HG02852 (cell line): ENCODE data around the gene ACOX1.

Source experiments
- ATAC-seq: cut with Tn5 transposase; IDR thresholded peaks from one replicate; pipeline ENCODE4 v1.9.1; 2021; ENCODE audit warnings: mild to moderate bottlenecking, moderate library complexity; ENCODE audit not compliant: unreplicated experiment

ACOX1 gene

DNA sequence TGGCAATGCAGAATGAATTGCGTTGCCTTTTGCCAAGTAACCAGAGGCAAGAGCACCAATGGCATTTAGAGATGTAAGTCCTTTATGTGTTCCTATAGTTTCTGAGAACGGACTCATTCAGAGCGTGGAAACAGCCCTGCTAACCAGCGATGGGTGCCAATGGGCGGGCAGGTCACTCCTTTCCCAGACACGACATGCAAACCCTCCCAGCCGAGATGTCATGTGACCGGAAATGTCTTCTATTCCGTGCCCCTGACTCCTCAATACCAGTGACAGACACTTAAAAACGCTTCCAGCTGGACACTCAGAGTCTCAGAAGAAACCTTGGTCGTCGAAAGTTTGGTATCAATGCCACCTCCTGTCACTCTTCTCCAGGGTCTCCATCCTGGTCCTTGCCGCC is 41.3 kb downstream of the ACOX1 start:
- no peak for ATAC-seq

DNA sequence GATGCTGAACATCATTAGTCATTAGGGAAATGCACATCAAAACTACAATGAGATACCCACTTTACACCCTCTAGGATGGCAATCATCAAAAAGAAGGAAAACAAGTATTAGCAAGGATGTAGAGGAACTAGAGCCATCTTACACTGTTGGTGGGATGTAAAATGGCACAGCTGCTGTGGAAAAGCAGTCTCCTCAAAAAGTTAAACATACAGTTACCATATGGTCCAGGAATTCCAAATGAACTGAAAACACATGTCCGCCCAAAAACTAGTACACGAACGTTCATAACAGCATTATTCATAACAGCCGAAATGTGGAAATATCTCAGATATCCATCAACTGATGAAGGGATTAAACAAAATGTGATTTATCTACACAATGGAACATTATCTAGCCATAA is 45.2 kb downstream of the ACOX1 start:
- ATAC-seq, result no peak

DNA sequence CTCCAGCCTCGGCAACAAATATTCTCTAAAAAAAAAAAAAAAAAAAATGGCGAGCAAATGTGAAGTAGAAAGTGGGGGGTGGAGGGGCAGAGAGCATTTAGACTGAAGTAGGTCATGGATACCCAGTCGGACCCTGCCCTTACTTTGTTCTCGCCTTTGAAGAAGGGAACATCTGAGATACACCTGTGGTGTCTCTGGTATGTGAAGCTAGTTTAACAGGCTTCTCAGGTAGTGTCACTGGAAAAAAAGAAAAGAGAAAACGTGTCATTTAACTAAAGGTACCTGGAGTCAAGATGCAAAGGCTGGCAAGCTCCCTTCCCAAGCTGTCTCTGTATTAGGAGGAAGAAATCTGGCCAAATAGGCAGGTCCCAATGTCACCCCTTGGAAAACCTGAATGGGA is 46.1 kb downstream of the ACOX1 start:
- ATAC-seq, result no peak

DNA sequence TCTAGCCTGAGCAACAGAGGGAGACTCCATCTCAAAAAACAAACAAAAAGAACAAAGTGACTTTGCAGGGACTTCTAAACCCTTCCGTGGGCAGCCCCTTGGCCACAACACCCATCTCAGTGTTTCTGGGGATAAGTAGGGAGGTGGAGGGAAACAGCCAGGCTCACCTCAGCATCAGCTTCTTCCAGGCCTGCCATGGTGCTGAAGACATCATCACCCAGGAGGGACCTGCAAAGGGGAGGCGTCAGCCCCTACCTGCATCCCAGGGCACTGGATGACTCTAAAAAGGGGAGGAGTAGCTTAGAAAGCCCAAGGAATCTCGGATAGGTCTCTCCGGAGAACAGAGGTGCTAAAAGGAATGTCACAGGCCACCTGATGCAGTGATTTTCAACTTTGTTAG is 47.9 kb downstream of the ACOX1 start:
- ATAC-seq, result no peak

DNA sequence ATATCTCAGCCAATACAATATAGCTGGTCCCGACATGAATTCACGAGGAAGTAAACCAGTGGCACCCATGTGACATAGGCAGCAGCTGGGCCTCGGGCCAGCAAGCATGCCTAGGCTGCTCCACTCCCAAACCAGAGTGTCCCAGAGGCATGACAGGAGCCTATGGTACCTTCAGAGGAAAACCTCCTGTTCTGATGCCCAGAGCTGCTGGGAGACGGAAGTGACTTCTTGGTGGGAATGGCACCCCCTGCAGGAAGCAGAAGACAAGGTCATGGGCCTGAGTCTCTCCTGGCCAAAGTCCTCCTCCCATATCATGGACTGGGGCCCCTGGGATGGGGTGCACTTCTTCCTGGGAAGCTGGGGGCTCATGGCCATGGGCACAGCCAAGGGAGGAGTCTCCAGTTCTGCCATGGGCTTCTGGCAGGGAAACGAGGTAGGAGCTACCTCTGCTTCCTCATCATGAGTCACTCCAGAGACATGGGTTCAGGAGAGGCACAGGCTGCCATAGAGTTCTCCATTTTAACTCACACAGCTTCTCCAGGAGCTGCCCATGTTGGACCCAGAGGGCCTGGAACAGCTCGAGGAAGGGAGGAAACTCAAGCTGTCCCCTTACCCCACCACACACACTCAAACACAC is 51.6 kb downstream of the ACOX1 start:
- no peak for ATAC-seq

DNA sequence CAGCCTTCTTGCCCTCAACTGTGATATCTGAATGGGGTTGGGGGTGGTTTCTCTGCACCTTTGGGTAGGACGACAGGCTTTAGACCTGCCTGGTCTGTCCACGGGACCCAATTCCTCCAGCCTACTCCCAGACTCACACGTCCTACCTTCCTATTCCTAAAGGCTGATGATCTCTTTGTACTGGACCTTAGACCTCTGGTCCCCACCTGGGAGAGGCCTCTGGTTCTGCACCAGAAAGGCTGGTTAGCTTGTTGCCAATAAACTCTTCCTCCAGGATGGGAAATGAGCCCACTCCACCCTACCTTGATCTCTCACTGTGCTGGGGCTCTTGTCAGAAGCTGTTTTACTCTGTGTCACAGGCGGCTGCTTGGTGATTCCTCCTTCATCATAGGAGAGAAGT is 52.5 kb downstream of the ACOX1 start:
- no peak for ATAC-seq

DNA sequence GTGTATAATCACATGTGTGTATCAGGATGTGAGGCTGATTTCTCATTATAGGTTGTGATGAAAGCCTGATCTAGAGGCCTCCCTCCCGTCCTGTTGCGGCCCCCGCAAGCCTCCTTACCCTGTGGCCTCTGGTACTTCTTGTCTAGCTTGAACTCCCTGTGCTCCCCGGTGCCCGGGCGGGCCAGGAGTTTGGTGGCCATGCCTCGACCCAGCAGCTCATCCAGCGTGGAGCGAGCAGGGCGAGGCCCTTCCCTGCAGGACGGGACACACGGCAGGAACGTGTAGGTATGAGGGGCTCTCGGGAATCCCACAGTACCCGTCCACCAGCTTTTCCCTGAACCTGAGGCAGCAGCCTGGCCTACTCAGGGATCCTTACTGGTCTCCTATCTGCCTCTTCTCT is 53.1 kb downstream of the ACOX1 start:
- ATAC-seq, result no peak

DNA sequence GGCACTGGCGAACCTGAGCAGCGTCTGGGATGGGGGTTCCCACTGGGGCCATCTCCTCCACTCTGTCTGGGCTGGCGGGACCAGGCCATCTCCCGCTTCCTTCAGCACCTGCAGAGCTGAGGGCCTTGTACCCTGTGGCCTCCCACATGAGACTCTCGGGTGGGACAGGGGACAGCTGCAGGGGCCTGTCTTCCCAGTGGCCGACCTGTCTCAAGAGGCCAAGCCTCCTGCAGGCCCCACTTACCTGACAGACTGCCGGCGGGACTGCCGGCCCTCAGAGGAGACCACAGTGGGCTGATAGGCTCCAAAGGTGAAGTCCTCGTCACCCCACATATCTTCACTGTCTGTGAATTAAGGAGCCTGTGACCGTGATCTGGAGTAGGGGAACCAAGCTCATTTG is 53.9 kb downstream of the ACOX1 start:
- no peak for ATAC-seq

DNA sequence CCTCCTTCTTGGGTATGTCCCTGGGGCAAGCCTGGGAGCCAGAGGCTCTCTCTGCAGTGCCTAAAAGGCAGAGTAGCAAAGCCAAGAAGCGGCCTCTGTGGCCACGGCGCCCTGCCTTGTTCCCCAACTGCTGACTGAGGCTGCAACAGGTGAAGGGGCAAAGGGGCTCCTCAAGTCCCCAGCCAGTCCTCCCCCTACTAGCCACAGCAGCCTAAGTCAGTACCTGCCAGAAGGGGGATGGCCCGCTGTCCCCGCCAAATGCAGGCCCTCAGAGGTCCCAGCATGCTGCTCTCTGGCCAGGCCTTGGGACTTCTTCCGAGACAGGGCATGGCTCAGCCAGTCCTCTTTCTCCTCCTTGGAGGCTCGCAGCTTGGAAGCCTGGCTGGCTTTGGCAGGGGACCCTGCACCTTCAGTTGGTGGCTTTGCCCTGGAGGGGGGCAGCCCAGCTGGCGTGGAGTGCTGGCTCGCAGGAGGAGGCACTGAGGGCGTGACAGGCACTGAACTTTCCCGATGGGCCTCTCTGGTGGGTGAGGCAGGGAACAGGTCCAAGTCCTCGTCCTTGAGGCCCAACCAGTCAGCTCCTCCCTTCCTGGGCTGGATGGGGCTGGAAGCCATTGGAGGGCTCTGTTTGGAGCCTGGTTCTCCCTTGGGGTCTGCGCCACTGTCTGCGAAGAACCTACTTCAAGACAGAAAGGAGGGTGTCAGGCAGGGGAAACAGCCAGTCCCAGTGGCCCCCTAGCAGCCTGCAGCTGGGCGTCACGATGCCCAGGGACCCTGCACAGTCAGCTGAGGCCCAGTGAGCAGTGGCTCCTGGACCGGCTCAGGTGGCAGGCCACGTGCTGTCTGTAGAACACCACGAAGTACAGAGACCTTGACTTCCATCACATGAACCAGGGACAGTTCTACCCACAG is 55.7 kb downstream of the ACOX1 start:
- no peak for ATAC-seq

DNA sequence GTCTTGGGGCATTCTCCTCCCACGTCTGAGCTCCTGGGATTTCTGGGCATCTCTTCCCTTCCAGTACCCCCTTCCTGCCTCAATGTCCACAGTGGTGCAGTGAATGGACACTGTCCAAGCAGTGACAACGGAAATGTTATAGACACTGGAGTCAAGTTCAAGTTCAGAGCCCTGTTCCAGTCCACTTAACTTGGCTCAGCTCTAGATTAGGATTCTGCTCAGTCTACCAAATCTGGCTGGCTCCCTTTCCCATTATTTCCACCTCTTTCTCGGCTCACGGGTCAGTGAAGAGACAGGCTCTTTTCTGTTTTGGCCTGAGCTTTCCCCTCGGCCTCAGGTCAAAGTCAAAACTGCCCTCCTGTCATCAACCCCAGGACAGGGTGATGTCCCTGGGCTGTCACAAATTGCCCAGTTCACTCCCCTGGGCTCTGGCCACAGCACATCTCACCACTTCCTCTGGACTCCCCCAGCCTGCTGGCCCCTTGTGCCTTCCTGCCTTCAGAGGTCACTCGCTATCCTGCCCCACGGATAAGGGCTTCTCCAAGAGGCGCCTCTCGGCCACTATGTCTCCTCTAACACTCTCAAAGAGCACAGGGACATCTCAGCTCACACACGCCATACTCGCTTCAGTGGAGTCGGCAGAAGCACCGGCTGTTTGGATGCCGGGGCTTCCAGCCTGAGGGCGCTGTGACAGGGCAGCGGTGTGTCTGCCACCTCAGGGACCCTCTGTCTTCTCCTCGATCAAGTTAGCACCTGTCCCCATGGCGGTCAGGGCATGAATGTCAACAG is 56.6 kb downstream of the ACOX1 start:
- ATAC-seq, result no peak

DNA sequence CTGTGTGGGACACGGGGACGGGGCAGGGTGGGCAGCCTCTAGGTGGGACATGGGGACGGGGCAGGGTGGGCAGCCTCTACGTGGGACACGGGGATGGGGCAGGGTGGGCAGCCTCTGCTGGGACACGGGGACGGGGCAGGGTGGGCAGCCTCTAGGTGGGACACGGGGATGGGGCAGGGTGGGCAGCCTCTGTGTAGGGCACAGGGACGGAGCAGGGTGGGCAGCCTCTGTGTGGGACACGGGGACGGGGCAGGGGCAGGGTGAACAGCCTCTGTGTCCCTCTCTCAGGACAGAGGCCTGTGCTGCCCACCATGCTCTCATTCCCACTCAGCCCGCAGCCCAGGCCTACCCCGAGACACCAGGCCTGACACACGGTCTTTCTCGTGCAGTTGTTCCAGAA is 57.4 kb downstream of the ACOX1 start:
- no peak for ATAC-seq

DNA sequence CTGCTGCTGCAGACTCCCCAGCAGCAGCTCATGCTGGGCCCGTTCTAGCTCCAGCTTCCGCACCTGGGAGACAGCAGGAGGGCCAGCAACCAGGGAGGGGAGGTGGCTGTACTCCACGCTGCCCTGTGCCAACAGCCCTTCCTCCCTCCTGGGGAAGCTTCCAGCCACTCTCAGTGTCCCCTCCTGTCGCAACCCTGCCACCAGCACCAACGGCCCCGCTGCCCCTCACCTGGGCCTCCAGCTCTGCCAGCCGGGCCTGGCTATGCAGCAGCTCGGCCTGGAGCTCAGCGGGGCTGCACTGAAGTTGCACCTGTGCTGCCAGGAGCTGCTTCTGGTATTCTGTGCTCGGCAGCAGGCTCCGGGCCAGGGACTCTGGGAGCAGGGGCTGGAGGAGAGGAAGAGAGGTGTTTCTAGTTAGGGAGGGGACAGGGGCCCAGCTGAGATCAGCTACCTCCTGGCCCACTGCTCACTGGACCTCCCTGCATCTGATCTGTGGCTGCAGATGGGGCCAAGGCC is 58.9 kb downstream of the ACOX1 start:
- ATAC-seq, result no peak

DNA sequence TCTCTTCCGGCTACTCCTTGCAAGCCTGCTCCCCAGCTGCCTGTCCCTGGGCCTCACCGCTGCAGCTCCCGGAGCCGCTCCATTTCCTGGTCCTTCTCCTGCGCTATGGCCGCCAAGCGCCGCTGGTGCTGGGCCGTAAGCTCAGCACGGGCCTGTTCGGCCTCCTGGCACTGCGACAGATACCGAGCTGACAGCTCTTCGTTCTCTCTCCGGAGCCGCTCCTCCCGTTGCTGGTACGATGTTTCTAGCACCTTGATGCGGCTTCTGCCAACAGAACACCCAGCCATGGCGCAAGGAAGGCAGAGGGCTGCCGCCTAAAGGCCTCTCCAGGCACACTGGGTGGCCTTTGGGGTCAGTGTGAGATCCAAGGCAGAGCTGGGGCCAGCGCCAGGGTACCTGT is 59.4 kb downstream of the ACOX1 start:
- no peak for ATAC-seq

DNA sequence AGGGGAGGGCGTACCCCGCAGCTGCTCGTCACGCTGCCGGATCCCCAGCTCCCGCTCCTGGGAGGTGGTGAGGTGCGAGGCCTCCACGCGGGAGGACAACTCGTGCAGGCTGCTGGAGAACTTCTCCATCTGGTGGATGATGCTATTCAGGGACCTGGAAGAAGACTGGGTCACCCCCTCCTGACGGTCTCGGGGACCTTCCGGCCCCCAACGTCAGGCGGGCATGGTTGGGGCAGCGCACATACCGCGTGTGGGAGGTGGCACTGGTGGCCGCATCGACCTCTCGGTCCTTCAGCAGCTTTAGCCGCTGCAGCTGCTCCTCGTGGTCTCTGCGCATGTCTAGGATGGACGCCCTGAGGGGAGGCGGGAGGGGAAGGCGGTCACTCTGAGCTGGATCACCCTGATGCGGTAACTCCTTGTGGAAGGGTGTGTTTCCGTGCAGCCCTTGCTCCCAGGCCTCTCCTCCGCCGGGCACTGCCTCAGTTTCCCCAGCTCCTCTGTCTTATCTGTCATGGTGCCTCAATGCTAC is 61.0 kb downstream of the ACOX1 start:
- no peak for ATAC-seq

DNA sequence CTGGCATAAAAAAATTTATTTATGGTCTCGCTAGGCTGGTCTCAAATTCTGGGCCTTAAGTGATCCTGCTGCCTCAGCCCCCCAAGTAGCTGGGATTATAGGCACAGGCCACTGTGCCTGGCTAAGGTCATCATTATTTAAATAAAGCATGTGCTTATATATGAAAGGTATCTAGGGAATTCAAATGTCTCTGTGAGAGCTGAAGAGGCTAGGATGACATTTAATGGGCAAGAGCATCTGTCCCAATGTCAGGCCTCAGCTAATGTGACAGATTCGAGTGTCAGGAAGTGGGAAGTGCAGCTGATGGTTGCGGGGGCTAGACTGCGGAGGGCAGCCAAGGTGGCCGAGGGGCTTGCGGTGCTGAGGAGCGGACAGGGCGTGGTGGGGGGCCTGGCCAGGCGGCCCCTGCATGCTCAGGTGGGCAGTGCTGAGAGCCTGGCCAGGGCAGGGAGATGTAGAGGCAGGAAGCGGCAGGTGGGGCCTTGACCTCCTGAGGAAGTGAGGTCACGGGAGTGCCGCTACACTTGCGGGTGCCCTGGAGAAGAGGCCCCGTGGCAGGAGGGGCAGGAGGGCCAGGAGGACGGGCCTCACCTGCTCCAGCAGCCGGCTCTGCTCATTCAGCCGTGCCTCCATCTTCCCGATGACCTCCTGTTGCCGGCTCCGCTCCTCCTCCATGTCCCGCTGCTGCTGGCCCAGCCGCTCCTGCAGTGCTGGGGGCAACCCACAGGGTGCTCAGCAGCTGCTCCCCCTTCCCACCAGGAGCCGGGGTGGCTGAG is 61.6 kb downstream of the ACOX1 start:
- no peak for ATAC-seq

DNA sequence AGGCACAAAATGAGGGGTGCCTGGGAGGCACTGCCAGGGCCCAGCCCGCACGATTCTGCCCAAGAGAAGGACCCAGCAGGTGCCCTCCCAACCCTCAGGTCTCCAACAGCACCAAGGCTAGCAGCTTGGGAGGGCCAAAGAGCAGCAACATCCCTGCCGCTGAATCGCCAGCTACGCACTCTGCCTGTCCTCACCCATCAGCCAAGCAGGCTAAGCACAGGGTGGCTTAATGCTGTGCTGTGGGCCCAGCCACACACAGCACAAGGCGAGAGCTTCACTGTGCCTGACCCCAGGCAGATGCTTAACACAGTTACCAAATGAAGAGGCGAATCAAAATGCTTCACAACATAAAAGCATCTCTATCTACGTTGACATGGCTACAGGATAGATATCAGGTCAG is 63.7 kb downstream of the ACOX1 start:
- ATAC-seq, result no peak

DNA sequence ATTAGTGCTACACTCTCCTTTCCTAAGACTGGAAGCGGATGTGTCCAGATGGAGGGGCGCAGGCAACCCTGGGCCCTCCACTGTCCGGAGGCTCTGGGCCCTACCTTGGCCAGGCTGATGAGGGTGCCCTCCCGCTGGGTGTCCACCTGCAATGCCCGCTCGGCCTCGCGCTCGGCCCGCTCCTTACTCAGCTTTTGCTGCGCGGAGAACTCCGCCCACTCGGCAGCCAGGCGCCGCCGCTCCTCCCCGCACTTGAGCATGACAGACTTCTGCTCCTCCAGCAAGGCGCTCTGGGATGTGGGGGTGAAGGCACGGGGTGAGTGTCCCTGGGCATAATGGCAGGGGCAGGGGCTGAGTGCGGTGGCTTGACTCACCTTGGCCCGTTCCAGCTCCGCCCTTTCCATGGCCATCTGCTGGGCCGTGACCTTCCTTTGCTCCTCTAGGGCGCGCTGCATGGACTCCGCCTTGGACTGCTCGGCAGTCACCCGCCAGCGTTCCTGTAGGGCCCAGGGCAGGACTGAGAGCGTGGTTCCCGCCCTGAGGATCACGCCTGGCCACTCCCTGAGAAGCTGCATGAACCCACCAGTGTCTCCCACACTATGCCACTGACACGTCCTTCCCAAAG is 64.2 kb downstream of the ACOX1 start:
- no peak for ATAC-seq

DNA sequence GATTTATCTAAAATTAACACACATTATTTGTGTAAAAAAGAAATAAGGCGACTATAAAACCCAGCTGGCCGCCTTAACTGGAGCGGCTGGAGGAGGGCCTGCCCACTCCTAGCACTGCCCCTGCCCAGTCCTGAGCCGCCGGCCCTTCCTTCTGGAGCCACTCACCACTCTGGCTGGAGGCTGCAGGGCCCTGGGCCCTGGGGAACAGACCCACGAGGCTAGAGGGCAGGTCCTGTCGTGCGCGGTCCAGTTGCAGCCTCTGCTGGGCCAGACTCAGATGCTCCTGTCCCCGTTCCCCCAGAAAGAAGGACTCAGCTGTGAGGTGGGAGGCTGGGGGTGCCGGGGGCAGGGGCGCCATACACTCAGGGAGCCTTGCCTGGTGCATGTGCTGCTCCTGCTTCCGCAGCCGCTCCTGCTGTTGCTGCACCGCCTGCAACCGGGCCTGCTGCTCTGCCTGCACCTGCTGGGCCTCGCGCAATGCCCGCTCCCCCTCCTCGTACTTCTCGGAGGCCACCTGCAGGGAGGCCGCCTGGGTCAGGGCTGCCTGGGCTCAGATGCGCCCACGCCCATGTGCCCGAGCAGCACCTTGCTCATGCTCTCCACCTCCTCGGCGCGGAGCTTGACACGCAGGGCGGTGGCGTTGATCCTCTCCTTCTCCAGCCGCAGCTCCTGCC is 65.3 kb downstream of the ACOX1 start:
- no peak for ATAC-seq

DNA sequence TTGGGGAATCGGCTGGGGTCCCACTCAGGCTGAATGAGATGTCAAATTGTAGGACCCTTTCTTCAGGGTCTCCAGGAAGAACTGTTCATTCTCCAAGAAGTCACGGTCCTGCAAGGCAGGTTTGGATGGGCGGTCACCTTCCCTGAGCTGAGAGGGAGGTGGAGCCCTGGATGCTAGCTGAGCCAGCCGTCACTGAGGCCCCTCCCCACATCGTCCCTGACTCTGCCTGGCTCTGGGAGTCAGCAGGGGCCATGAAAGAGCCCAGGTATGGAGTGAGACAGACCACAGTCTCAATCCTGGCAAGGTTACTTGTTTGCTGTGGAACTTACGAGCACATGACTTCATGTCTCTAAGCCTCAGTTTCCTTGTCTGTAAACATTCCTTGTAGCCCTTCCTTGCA is 68.3 kb downstream of the ACOX1 start:
- no peak for ATAC-seq
